Measurements from ENCODE around the gene KLF2. TPM values are rescaled to one million over a fixed set of nuclear protein-coding genes. Genes with fewer than 3 reads are reported as not detected.

KLF2 gene
- total RNA-seq, 4 donors from 2014 or later, result 16.5 to 139 (median 81.8) TPM

DNA sequence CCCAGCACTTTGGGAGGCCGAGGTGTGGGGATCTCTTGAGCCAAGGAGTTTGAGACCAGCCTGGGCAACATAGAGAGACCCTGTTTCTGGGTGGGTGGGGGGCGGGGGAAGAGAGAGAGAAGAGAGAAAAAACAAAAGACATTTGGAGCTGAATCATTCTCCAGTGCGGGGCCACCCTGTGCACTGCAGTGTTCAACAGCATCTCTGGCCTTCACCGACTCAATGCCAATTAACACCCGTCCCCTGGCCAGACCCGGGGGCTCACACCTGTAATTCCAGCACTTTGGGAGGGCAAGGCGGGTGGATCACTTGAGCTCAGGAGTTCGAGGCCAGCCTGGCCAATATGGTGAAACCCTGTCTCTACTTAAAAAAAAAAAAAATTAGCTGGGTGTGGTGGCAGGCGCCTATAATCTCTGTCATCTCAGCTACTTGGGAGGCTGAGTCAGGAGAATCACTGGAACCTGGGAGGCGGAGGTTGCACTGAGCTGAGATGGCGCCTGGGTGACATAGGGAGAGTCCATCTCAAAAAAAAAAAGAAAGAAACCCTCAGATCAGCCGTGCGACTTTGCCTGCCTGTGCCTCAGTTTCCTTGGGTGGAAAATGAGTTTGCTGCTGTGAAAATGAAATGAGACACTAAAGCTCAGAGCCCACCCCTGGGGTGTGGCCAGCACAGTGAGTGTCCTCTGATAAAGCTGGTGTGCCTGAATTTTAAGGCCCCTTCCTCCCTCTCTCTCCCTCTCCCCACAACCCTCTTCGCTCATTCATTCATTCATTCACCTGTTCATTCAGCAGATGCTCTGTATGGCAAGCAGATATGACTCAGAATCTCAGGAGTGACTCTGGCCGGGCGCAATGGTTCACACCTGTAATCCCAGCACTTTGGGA lies 6.4 kb downstream of the KLF2 start:
- intact Hi-C loops (cut with DNase I; ENCODE audit: low total_unique reads), result loop anchor here (10.0 kb wide), 1 partner anchor 54 kb away; no protein-coding TSS in a partner anchor
- H3K27ac ChIP-seq, result peak overlapping the region; percentile 54 to 95
- DNase-seq, result no peak

GRCh38 chr19:16333001-16333586 lies 8.5 kb downstream of the KLF2 start:
- H3K9me3 ChIP-seq, result no peaks in the 10 kb centered on the region
- intact Hi-C loops (cut with DNase I; ENCODE audit: low total_unique reads), result loop anchor here (10.0 kb wide), 1 partner anchor 52 kb away; no protein-coding TSS in a partner anchor
- no peak overlapping the region for H3K4me3 ChIP-seq
- TF ChIP-seq, protein P1, sequence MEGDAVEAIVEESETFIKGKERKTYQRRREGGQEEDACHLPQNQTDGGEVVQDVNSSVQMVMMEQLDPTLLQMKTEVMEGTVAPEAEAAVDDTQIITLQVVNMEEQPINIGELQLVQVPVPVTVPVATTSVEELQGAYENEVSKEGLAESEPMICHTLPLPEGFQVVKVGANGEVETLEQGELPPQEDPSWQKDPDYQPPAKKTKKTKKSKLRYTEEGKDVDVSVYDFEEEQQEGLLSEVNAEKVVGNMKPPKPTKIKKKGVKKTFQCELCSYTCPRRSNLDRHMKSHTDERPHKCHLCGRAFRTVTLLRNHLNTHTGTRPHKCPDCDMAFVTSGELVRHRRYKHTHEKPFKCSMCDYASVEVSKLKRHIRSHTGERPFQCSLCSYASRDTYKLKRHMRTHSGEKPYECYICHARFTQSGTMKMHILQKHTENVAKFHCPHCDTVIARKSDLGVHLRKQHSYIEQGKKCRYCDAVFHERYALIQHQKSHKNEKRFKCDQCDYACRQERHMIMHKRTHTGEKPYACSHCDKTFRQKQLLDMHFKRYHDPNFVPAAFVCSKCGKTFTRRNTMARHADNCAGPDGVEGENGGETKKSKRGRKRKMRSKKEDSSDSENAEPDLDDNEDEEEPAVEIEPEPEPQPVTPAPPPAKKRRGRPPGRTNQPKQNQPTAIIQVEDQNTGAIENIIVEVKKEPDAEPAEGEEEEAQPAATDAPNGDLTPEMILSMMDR (IDR thresholded peaks at IDR 0.05), result no peak
- no peak for TF ChIP-seq POLR2A (IDR thresholded peaks at IDR 0.05)
- peaks cover 4 to 7% of the 10 kb centered on the region in 2 donors for H3K4me1 ChIP-seq
- no peak for DNase-seq
- H3K27me3 ChIP-seq, result no peaks in the 10 kb centered on the region
- H3K27ac ChIP-seq, result no peak overlapping the region
- H3K36me3 ChIP-seq, result no peaks in the 10 kb centered on the region

More for the DNA sequence above, 6.4 kb downstream of the KLF2 start:
- Histone ChIP-seq H3K4me3 (no peak overlapping the region), H3K36me3 (no peaks in the 10 kb centered on the region), H3K27me3 (no peaks in the 10 kb centered on the region), H3K9me3 (no peaks in the 10 kb centered on the region), H3K4me1 (peaks cover 7 to 15% of the 10 kb centered on the region in 2 donors)
- no peak for TF ChIP-seq POLR2A (IDR thresholded peaks at IDR 0.05)
- TF ChIP-seq, protein P1 (IDR thresholded peaks at IDR 0.05), result no peak

DNA sequence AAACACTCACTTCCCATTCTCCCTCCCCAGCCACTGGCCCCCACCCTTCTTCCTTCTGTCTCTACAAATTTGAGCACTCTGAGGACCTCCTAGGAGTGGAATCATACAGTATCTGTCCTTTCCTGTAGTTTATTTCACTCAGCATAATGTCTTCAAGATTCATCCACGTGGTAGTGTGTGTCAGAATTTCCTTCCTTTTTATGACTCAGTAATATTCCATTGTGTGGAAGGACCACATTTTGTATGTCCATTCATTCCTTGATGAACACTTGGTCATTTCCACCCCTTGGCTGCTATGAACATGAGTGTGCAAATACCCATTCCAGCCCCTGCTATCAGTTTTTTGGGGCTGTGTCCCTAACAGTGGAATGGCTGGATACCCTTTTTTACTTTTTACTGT lies 9.8 kb downstream of the KLF2 start:
- H3K27me3 ChIP-seq, result no peaks in the 10 kb centered on the region
- H3K27ac ChIP-seq, result no peak overlapping the region
- no peak for DNase-seq
- no peaks in the 10 kb centered on the region for H3K9me3 ChIP-seq
- TF ChIP-seq POLR2A (IDR thresholded peaks at IDR 0.05), result no peak
- TF ChIP-seq, protein P1 (IDR thresholded peaks at IDR 0.05), result no peak
- H3K36me3 ChIP-seq, result no peaks in the 10 kb centered on the region
- H3K4me1 ChIP-seq, result no peaks in the 10 kb centered on the region
- intact Hi-C loops (cut with DNase I; ENCODE audit: low total_unique reads), result loop anchor here (10.0 kb wide), 1 partner anchor 50 kb away; no protein-coding TSS in a partner anchor
- no peak overlapping the region for H3K4me3 ChIP-seq

DNA sequence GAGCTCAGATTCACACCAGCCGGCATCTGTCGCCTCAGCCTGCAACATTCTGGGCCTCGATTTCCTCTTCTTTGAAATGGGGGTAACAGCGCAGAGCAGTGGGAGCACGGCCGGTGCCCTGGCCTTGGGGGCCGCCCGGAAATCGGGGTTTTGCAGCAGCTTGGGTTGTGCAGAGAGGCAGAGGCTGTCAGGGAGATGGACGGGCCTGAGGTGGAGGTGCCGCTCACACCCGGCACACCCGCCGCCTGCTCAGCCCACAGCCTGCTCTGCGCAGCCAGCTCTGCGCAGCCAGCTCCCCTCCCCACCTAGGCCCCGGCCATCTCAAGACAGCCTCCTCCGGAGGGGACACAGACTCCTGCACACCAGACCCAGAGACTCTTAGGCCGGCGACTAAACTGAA lies 10.6 kb downstream of the KLF2 start:
- no peak for TF ChIP-seq POLR2A (IDR thresholded peaks at IDR 0.05)
- TF ChIP-seq, protein P1 (IDR thresholded peaks at IDR 0.05), result no peak
- Histone ChIP-seq H3K4me3 (no peak overlapping the region), H3K27ac (no peak overlapping the region), H3K27me3 (no peaks in the 10 kb centered on the region), H3K9me3 (no peaks in the 10 kb centered on the region), H3K36me3 (no peaks in the 10 kb centered on the region), H3K4me1 (no peaks in the 10 kb centered on the region)
- DNase-seq, result no peak
- intact Hi-C loops (cut with DNase I; ENCODE audit: low total_unique reads), result loop anchor here (10.0 kb wide), 1 partner anchor 50 kb away; no protein-coding TSS in a partner anchor

- H3K9me3 ChIP-seq, result no peaks in the 10 kb centered on the region
- H3K4me1 ChIP-seq, result no peaks in the 10 kb centered on the region
- intact Hi-C loops (cut with DNase I; ENCODE audit: low total_unique reads), result loop anchor here (10.0 kb wide), 1 partner anchor 48 kb away; no protein-coding TSS in a partner anchor
- TF ChIP-seq, protein P1 (IDR thresholded peaks at IDR 0.05), result no peak
- no peak for TF ChIP-seq POLR2A (IDR thresholded peaks at IDR 0.05)
- DNase-seq, result no peak
- no peak overlapping the region for H3K4me3 ChIP-seq
- no peak overlapping the region for H3K27ac ChIP-seq
- no peaks in the 10 kb centered on the region for H3K27me3 ChIP-seq
- no peaks in the 10 kb centered on the region for H3K36me3 ChIP-seq
These were observed 11.9 kb downstream of the KLF2 start for GRCh38 chr19:16336571-16336970.

Data from uterus (tissue), 4 donors.